ENCODE results near the gene SART1.
"Not testable (repeated sequence)": the region's sequence is repeated elsewhere in the genome, so short reads cannot be mapped to it uniquely, and the experiment has no call there.

SART1 gene

GRCh38 chr11:66020212-66020611 is 58.7 kb downstream of the SART1 start:
- no peak for DNase-seq

- DNase-seq = no peak
Observed at GRCh38 chr11:66020618-66021357, 59.3 kb downstream of the SART1 start.

GRCh38 chr11:66022401-66023185 is 61.1 kb downstream of the SART1 start:
- peak; percentile 66 for DNase-seq

GRCh38 chr11:66023186-66023440 is 61.6 kb downstream of the SART1 start:
- DNase-seq = not testable (repeated sequence)

- DNase-seq = no peak
Observed at GRCh38 chr11:66026017-66026529, 64.5 kb downstream of the SART1 start, which contains the start of gene CATSPER1. CATSPER1 (minus strand) TSS chr11:66026479; CDS start chr11:66026379, 100 bp downstream.
